GM21723 (cell line): ENCODE data around the gene CDH4.
"Not testable (repeated sequence)": the region's sequence is repeated elsewhere in the genome, so short reads cannot be mapped to it uniquely, and the experiment has no call there.

Experiments
- ATAC-seq: cut with Tn5 transposase; IDR thresholded peaks from one replicate; pipeline ENCODE4 v1.9.1; 2021; ENCODE audit warnings: mild to moderate bottlenecking, moderate library complexity; ENCODE audit not compliant: unreplicated experiment

Gene CDH4

GRCh38 chr20:61937146-61937962, 685.3 kb downstream of the CDH4 start:
- ATAC-seq, result no peak

GRCh38 chr20:61937963-61938838, 686.1 kb downstream of the CDH4 start:
- no peak for ATAC-seq

GRCh38 chr20:61938839-61939690, 687.0 kb downstream of the CDH4 start:
- no peak for ATAC-seq

GRCh38 chr20:61939691-61940360, 687.8 kb downstream of the CDH4 start:
- ATAC-seq, result no peak

GRCh38 chr20:61940491-61940890, 688.4 kb downstream of the CDH4 start:
- no peak for ATAC-seq

GRCh38 chr20:61940976-61941720, 689.1 kb downstream of the CDH4 start:
- no peak for ATAC-seq

- ATAC-seq, result no peak
Measured at GRCh38 chr20:61941721-61942405, 689.8 kb downstream of the CDH4 start.

GRCh38 chr20:61942526-61942925, 690.5 kb downstream of the CDH4 start:
- ATAC-seq, result no peak

- not testable (repeated sequence) for ATAC-seq
Measured at GRCh38 chr20:61944967-61945366, 692.9 kb downstream of the CDH4 start.

GRCh38 chr20:61945495-61945894, 693.4 kb downstream of the CDH4 start:
- ATAC-seq, result not testable (repeated sequence)

GRCh38 chr20:61948056-61948455, 696.0 kb downstream of the CDH4 start:
- ATAC-seq, result not testable (repeated sequence)

- ATAC-seq, result no peak
Measured at GRCh38 chr20:61948586-61949362, 696.7 kb downstream of the CDH4 start.

GRCh38 chr20:61949363-61949713, 697.3 kb downstream of the CDH4 start:
- ATAC-seq, result no peak

GRCh38 chr20:61949714-61950640, 697.9 kb downstream of the CDH4 start:
- ATAC-seq, result no peak

GRCh38 chr20:61950641-61951071, 698.6 kb downstream of the CDH4 start:
- ATAC-seq, result no peak

GRCh38 chr20:61951695-61952533, 699.9 kb downstream of the CDH4 start:
- ATAC-seq, result no peak
